H1 (cell line): ENCODE results near the gene SPTBN5. TPM values are rescaled to one million over a fixed set of nuclear protein-coding genes. Genes with fewer than 3 reads are reported as not detected.

ENCODE experiments used
- CTCF ChIA-PET: fragments of 300-600 bp; sonication (Branson Sonifier 250); formaldehyde crosslinking; loops from one replicate; lab custom pipeline; 2021; ENCODE audit not compliant: partially characterized antibody; lab: Charles Lee
- POLR2A ChIA-PET: fragments of 300-600 bp; sonication (Branson Sonifier 250); formaldehyde crosslinking; loops from one replicate; lab custom pipeline; 2021; ENCODE audit warnings: inconsistent platforms; ENCODE audit not compliant: partially characterized antibody; lab: Charles Lee
- DNase-seq, 2 experiments: peaks; one replicate each; pipeline versions ENCODE4 v3.0.0 to v3.0.0-alpha.2; 2010 to 2022; ENCODE audit warnings: low spot score in 2 of 2, low read depth in 1 of 2, mixed read lengths in 1 of 2
- FAIRE-seq: peaks from 2 replicates; lab custom pipeline; 2011; peaks lifted over from hg19 to GRCh38; lab: Jason Lieb, UNC
- H2AFZ ChIP-seq: 2 replicates; pipeline ENCODE4 v1.8.1; 2012; ENCODE audit warnings: low read length, inconsistent platforms
- H2AK5ac ChIP-seq: 2 replicates; pipeline ENCODE4 v1.6.1; 2013; ENCODE audit warnings: low read depth, low read length
- H2BK120ac ChIP-seq: replicated peaks from 2 replicates; pipeline ENCODE3; 2013; ENCODE audit warnings: low read depth, low read length, inconsistent platforms
- H2BK12ac ChIP-seq: 2 replicates; pipeline ENCODE4 v1.6.1; 2013; ENCODE audit warnings: low read depth, low read length
- H2BK15ac ChIP-seq: 2 replicates; pipeline ENCODE4 v1.6.1; 2013; ENCODE audit warnings: low read length
- H2BK20ac ChIP-seq: 2 replicates; pipeline ENCODE4 v1.6.1; 2013; ENCODE audit warnings: low read length
- H2BK5ac ChIP-seq: 2 replicates; pipeline ENCODE4 v1.6.1; 2013; ENCODE audit warnings: low read depth, low read length
- H3K14ac ChIP-seq: 2 replicates; pipeline ENCODE4 v1.6.1; 2013; ENCODE audit warnings: inconsistent platforms; ENCODE audit not compliant: insufficient read length
- H3K18ac ChIP-seq: 2 replicates; pipeline ENCODE4 v1.6.1; 2013; ENCODE audit warnings: low read length; ENCODE audit errors: extremely low read depth
- H3K23ac ChIP-seq: 2 replicates; pipeline ENCODE4 v1.6.1; 2013; ENCODE audit warnings: inconsistent platforms; ENCODE audit not compliant: insufficient read length
- H3K23me2 ChIP-seq: 2 replicates; pipeline ENCODE4 v1.6.1; 2013; ENCODE audit warnings: low read depth, low read length
- H3K27ac ChIP-seq: 2 replicates; pipeline ENCODE4 v1.6.1; 2011; ENCODE audit warnings: low read depth, low read length, inconsistent platforms
- H3K27me3 ChIP-seq, 4 experiments: replicated peaks in 1 of 4; 1 replicate in 1 of 4; 2 replicates in 3 of 4; pipeline versions ENCODE4 v1.6.1 to v1.8.1; 2011 to 2013; ENCODE audit warnings: low read length in 3 of 4, mild to moderate bottlenecking in 3 of 4, inconsistent platforms in 2 of 4, mixed read lengths in 2 of 4, moderate library complexity in 1 of 4; ENCODE audit not compliant: control insufficient read depth in 3 of 4, insufficient read depth in 3 of 4; ENCODE audit errors: extremely low read depth in 1 of 4
- H3K36me3 ChIP-seq, 4 experiments: 2 replicates each; pipeline versions ENCODE4 v1.6.1 to v1.8.1; 2011 to 2013; ENCODE audit warnings: mild to moderate bottlenecking in 4 of 4, low read length in 3 of 4, moderate library complexity in 2 of 4, control low read depth in 1 of 4, inconsistent platforms in 1 of 4; ENCODE audit not compliant: insufficient read depth in 4 of 4, control insufficient read depth in 2 of 4
- H3K4ac ChIP-seq: replicated peaks from 2 replicates; pipeline ENCODE3; 2013; ENCODE audit warnings: low read length, low read depth, mixed read lengths, inconsistent platforms; ENCODE audit not compliant: insufficient read length
- H3K4me1 ChIP-seq, 4 experiments: replicated peaks in 1 of 4; 1 replicate in 1 of 4; 2 replicates in 3 of 4; pipeline versions ENCODE4 v1.6.1 to v1.8.1; 2011 to 2013; ENCODE audit warnings: low read length in 3 of 4, inconsistent platforms in 2 of 4, mixed read lengths in 1 of 4; ENCODE audit not compliant: insufficient read depth in 4 of 4, control insufficient read depth in 3 of 4
- H3K4me2 ChIP-seq, 2 experiments: 2 replicates each; pipeline versions ENCODE4 v1.6.1 to v1.8.1; 2011 to 2013; ENCODE audit warnings: low read depth in 2 of 2, low read length in 2 of 2, control low read depth in 1 of 2, inconsistent platforms in 1 of 2, mild to moderate bottlenecking in 1 of 2; ENCODE audit not compliant: insufficient read depth in 1 of 2
- H3K4me3 ChIP-seq, 4 experiments: fragments of 200-600, 300-600 bp in 1 of 4; sonication (generic), shearing (Covaris generic), sonication (Bioruptor Twin) in 1 of 4; 2 replicates each; pipeline versions ENCODE4 v1.5.1 to v1.8.1; 2011 to 2016; ENCODE audit warnings: low read length in 4 of 4, low read depth in 3 of 4, control low read depth in 2 of 4, inconsistent platforms in 2 of 4, mild to moderate bottlenecking in 2 of 4, mixed read lengths in 1 of 4, moderate library complexity in 1 of 4; ENCODE audit not compliant: insufficient read depth in 2 of 4; ENCODE audit errors: extremely low read depth in 1 of 4
- H3K56ac ChIP-seq: replicated peaks from 2 replicates; pipeline ENCODE3; 2013; ENCODE audit warnings: low read depth, mild to moderate bottlenecking, mixed read lengths, low read length, inconsistent platforms; ENCODE audit not compliant: insufficient read length
- H3K79me1 ChIP-seq: 2 replicates; pipeline ENCODE4 v1.6.1; 2013; ENCODE audit warnings: low read depth, low read length, control low read depth
- H3K79me2 ChIP-seq, 2 experiments: 2 replicates each; pipeline versions ENCODE4 v1.6.1 to v1.8.1; 2012 to 2013; ENCODE audit warnings: low read length in 2 of 2, mild to moderate bottlenecking in 2 of 2, inconsistent platforms in 1 of 2; ENCODE audit not compliant: insufficient read depth in 2 of 2, control insufficient read depth in 1 of 2
- H3K9ac ChIP-seq, 4 experiments: replicated peaks in 1 of 4; 1 replicate in 1 of 4; 2 replicates in 3 of 4; pipeline versions ENCODE4 v1.6.1 to v1.8.1; 2011 to 2013; ENCODE audit warnings: low read depth in 3 of 4, low read length in 3 of 4, control low read depth in 2 of 4, mild to moderate bottlenecking in 2 of 4, moderate library complexity in 2 of 4, inconsistent platforms in 1 of 4; ENCODE audit errors: extremely low read depth in 1 of 4
- H3K9me3 ChIP-seq, 2 experiments: 2 replicates each; pipeline versions ENCODE4 v1.6.1 to v1.8.1; 2012 to 2013; ENCODE audit warnings: mild to moderate bottlenecking in 2 of 2, moderate library complexity in 2 of 2, control low read depth in 1 of 2, inconsistent platforms in 1 of 2, low read depth in 1 of 2, low read length in 1 of 2, mixed read lengths in 1 of 2; ENCODE audit not compliant: insufficient read depth in 2 of 2
- H4K20me1 ChIP-seq, 2 experiments: replicated peaks in 1 of 2; 2 replicates each; pipeline versions ENCODE3 to v1.8.1; 2011 to 2013; ENCODE audit warnings: inconsistent platforms in 2 of 2, low read length in 2 of 2, mild to moderate bottlenecking in 1 of 2; ENCODE audit not compliant: insufficient read depth in 2 of 2, control insufficient read depth in 1 of 2
- H4K5ac ChIP-seq: 2 replicates; pipeline ENCODE4 v1.6.1; 2013; ENCODE audit warnings: low read length, low read depth, mixed read lengths, inconsistent platforms; ENCODE audit not compliant: insufficient read length
- H4K8ac ChIP-seq: 2 replicates; pipeline ENCODE4 v1.8.0; 2013; ENCODE audit warnings: mild to moderate bottlenecking, moderate library complexity, low read length, inconsistent platforms; ENCODE audit not compliant: insufficient read depth; ENCODE audit errors: extremely low read depth
- H4K91ac ChIP-seq: replicated peaks from 2 replicates; pipeline ENCODE3; 2013; ENCODE audit warnings: low read length, mixed read lengths, inconsistent platforms; ENCODE audit not compliant: insufficient read length
- SRF ChIP-seq: IDR thresholded peaks from 2 replicates; pipeline ENCODE4 v1.6.1; 2011; ENCODE audit warnings: mild to moderate bottlenecking, low read depth, low read length, moderate library complexity
- TAF1 ChIP-seq: IDR thresholded peaks from 2 replicates; pipeline ENCODE4 v1.6.1; 2011; ENCODE audit warnings: mild to moderate bottlenecking, low read depth, low read length
- WGBS, 2 experiments: shearing (Covaris generic) in 1 of 2; methylation state at CpG; one replicate each; pipeline versions ENCODE4 v1.1.6 to v1.1.7; 2013 to 2015; ENCODE audit warnings: low lambda C conversion rate in 2 of 2, mixed read lengths in 2 of 2, inconsistent platforms in 1 of 2, low coverage in 1 of 2, missing lambda C conversion rate in 1 of 2; ENCODE audit not compliant: insufficient replicate concordance in 2 of 2, insufficient coverage in 1 of 2, insufficient read length in 1 of 2; ENCODE audit errors: extremely low coverage in 1 of 2, missing lambda C conversion rate in 1 of 2; 5-methylcytosine and 5-hydroxymethylcytosine counted together
- polyA plus RNA-seq, 7 experiments: library from polyadenylated mRNA; depleted of rRNA in 3 of 7; stranded (reverse) in 5 of 7; unstranded in 2 of 7; fragments of >200 nt in 5 of 7; fragments of 200-250 nt in 2 of 7; gene quantifications; 1 replicate in 5 of 7; 2 replicates in 1 of 7; 4 replicates in 1 of 7; pipeline versions ENCODE4 v1.2.1 to v1.2.3, GENCODE V29; 2011 to 2013; ENCODE audit warnings: missing spikeins in 2 of 7, mixed read lengths in 2 of 7
- total RNA-seq: library from RNA; stranded (reverse); fragmentation: NEBNext Ultra II Directional; extraction: Animal tissue kit (Norgen Biotek cat#: 25700); gene quantifications from 2 replicates; pipeline ENCODE4 v1.2.1, GENCODE V29; 2021

Gene SPTBN5
- total and polyA plus RNA-seq, 2 of the 8 experiments (the other 6 are each of a cell fraction or from before 2014, with no cell fraction given), result 0.32 to 0.84 TPM

DNA sequence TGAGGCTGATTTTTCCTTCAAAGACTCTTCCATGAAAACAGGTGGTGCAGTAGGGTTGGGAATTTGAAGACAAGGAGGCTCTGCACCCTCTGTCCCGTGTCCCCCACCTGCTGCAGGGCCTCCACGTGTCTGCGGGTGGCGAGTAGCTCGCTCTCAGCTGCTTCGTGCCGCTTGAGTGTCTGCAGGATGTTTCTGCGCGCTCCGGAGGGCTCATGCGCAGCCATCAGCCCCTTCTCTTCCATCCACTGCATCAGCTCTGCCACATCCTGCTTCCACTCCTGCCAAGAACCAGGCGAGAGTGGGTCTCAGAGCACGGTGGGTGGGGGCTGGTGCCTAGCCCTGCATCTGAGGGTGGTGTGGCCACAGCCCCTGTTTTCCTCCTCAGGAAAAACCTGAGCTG lies 17.8 kb downstream of the SPTBN5 start:
- H3K14ac ChIP-seq, result no peak overlapping the region
- CTCF ChIA-PET, result interaction anchor here (0.7 to 7.9 kb wide), 10 partner anchors 8 to 181 kb away, joined by 3 to 58 read pairs (median 4); partner anchors contain the start of gene MAPKBP1
- peaks cover 0 to 2% of the 10 kb centered on the region in 2 experiments for H4K20me1 ChIP-seq
- POLR2A ChIA-PET, result interaction anchor here (1.0 to 1.9 kb wide), 3 partner anchors 14 to 24 kb away, joined by 3 to 5 read pairs (median 3); no protein-coding TSS in a partner anchor
- WGBS, 2 experiments, result 85% methylated on average over 13 of the region's 13 CpGs; no CpG with 5 or more reads in 1 of the 2 experiments
- H2BK20ac ChIP-seq, result no peak overlapping the region
- no peak overlapping the region for H4K91ac ChIP-seq
- DNase-seq (no peak), FAIRE-seq (no peak)
- H2BK120ac ChIP-seq, result no peak overlapping the region
- H3K23me2 ChIP-seq, result no peaks in the 10 kb centered on the region
- no peak overlapping the region for H2BK5ac ChIP-seq
- no peaks in the 10 kb centered on the region for H3K79me2 ChIP-seq
- no peak overlapping the region for H3K4ac ChIP-seq
- H3K36me3 ChIP-seq, result no peaks in the 10 kb centered on the region
- H3K4me1 ChIP-seq, result no peaks in the 10 kb centered on the region
- H3K9me3 ChIP-seq, result no peaks in the 10 kb centered on the region
- no peak overlapping the region for H3K4me3 ChIP-seq
- H2AK5ac ChIP-seq, result no peak overlapping the region
- H2AFZ ChIP-seq, result no peak overlapping the region
- no peak overlapping the region for H3K56ac ChIP-seq
- H4K5ac ChIP-seq, result no peak overlapping the region
- TF ChIP-seq SRF (no peak), TAF1 (no peak)
- no peak overlapping the region for H3K4me2 ChIP-seq
- H2BK12ac ChIP-seq, result no peak overlapping the region
- H2BK15ac ChIP-seq, result no peak overlapping the region
- no peak overlapping the region for H3K18ac ChIP-seq
- H3K27ac ChIP-seq, result no peak overlapping the region
- H3K27me3 ChIP-seq, result peaks cover 5 to 11% (median 8%) of the 10 kb centered on the region in 4 experiments
- H3K79me1 ChIP-seq, result no peaks in the 10 kb centered on the region
- H3K23ac ChIP-seq, result no peak overlapping the region
- no peak overlapping the region for H3K9ac ChIP-seq
- no peak overlapping the region for H4K8ac ChIP-seq
